Mesenchymal stem cell (in vitro differentiated cells and primary cell): ENCODE measurements around the gene TMEM175.
"Not testable (repeated sequence)": the region's sequence is repeated elsewhere in the genome, so short reads cannot be mapped to it uniquely, and the experiment has no call there.

ENCODE experiments used
- DNase-seq: peaks from one replicate; pipeline ENCODE4 v3.0.0-alpha.2; 2013
- H2AFZ ChIP-seq: one replicate; pipeline ENCODE4 v1.6.1; 2013; ENCODE audit warnings: low read depth, mild to moderate bottlenecking, control low read depth, inconsistent platforms, low read length, moderate library complexity
- H2AK5ac ChIP-seq: 2 replicates; pipeline ENCODE4 v1.6.1; 2013; ENCODE audit warnings: low read length, moderate library complexity, mild to moderate bottlenecking, inconsistent platforms; ENCODE audit not compliant: severe bottlenecking
- H2BK120ac ChIP-seq: one replicate; pipeline ENCODE4 v1.6.1; 2013; ENCODE audit warnings: low read depth, mild to moderate bottlenecking, inconsistent platforms, low read length, moderate library complexity
- H2BK12ac ChIP-seq, 2 experiments: one replicate each; pipeline ENCODE4 v1.6.1; 2013; ENCODE audit warnings: inconsistent platforms in 2 of 2, low read length in 2 of 2, mild to moderate bottlenecking in 2 of 2, moderate library complexity in 2 of 2, control low read depth in 1 of 2
- H2BK15ac ChIP-seq: one replicate; pipeline ENCODE4 v1.6.1; 2013; ENCODE audit warnings: mild to moderate bottlenecking, low read depth, inconsistent platforms; ENCODE audit not compliant: poor library complexity, severe bottlenecking
- H2BK5ac ChIP-seq: 2 replicates; pipeline ENCODE4 v1.6.1; 2013; ENCODE audit warnings: low read depth, mild to moderate bottlenecking, low read length, control low read depth, inconsistent platforms; ENCODE audit not compliant: poor library complexity, severe bottlenecking
- H3K14ac ChIP-seq, 2 experiments: one replicate each; pipeline ENCODE4 v1.6.1; 2013; ENCODE audit warnings: inconsistent platforms in 2 of 2, low read length in 2 of 2, control low read depth in 1 of 2, mild to moderate bottlenecking in 1 of 2, moderate library complexity in 1 of 2
- H3K18ac ChIP-seq, 2 experiments: one replicate each; pipeline ENCODE4 v1.6.1; 2013; ENCODE audit warnings: inconsistent platforms in 2 of 2, low read length in 2 of 2, control low read depth in 1 of 2, low read depth in 1 of 2, mild to moderate bottlenecking in 1 of 2
- H3K23ac ChIP-seq, 2 experiments: one replicate each; pipeline ENCODE4 v1.6.1; 2013; ENCODE audit warnings: inconsistent platforms in 2 of 2, low read length in 2 of 2, mild to moderate bottlenecking in 2 of 2, moderate library complexity in 2 of 2, control low read depth in 1 of 2
- H3K27ac ChIP-seq: 2 replicates; pipeline ENCODE4 v1.5.1; 2013; ENCODE audit warnings: mild to moderate bottlenecking, moderate library complexity, low read length, control low read depth, inconsistent platforms; ENCODE audit not compliant: poor library complexity, severe bottlenecking
- H3K27me3 ChIP-seq, 2 experiments: 2 replicates each; pipeline versions ENCODE4 v1.6.1 to v1.7.0; 2013; ENCODE audit warnings: low read length in 2 of 2, mild to moderate bottlenecking in 2 of 2, moderate library complexity in 2 of 2, control low read depth in 1 of 2, inconsistent platforms in 1 of 2; ENCODE audit not compliant: control insufficient read depth in 1 of 2, insufficient read depth in 1 of 2
- H3K36me3 ChIP-seq, 2 experiments: 2 replicates each; pipeline versions ENCODE4 v1.6.1 to v1.7.0; 2013; ENCODE audit warnings: low read length in 2 of 2, control low read depth in 1 of 2, inconsistent platforms in 1 of 2, low read depth in 1 of 2, mild to moderate bottlenecking in 1 of 2; ENCODE audit not compliant: insufficient read depth in 2 of 2, control insufficient read depth in 1 of 2
- H3K4ac ChIP-seq, 2 experiments: one replicate each; pipeline ENCODE4 v1.6.1; 2013; ENCODE audit warnings: inconsistent platforms in 2 of 2, low read length in 2 of 2, mild to moderate bottlenecking in 2 of 2, moderate library complexity in 2 of 2, control low read depth in 1 of 2, low read depth in 1 of 2
- H3K4me1 ChIP-seq: 2 replicates; pipeline ENCODE4 v1.6.1; 2013; ENCODE audit warnings: low read depth, low read length, control low read depth; ENCODE audit not compliant: control insufficient read depth, insufficient read depth
- H3K4me2 ChIP-seq: 2 replicates; pipeline ENCODE4 v1.6.1; 2013; ENCODE audit warnings: low read length, mild to moderate bottlenecking, inconsistent platforms; ENCODE audit not compliant: poor library complexity, severe bottlenecking
- H3K4me3 ChIP-seq, 2 experiments: 2 replicates each; pipeline versions ENCODE4 v1.5.1 to v1.7.0; 2013; ENCODE audit warnings: low read length in 2 of 2, mild to moderate bottlenecking in 2 of 2, control low read depth in 1 of 2, low read depth in 1 of 2; ENCODE audit not compliant: insufficient read depth in 1 of 2
- H3K79me1 ChIP-seq: replicated peaks from 2 replicates; pipeline ENCODE4 v1.6.1; 2013; ENCODE audit warnings: mild to moderate bottlenecking, control low read depth, low read length, inconsistent platforms; ENCODE audit not compliant: poor library complexity, severe bottlenecking
- H3K9ac ChIP-seq: 2 replicates; pipeline ENCODE4 v1.7.0; 2013; ENCODE audit warnings: mild to moderate bottlenecking, low read length, moderate library complexity
- H3K9me3 ChIP-seq: 2 replicates; pipeline ENCODE4 v1.7.0; 2013; ENCODE audit warnings: mild to moderate bottlenecking, low read length; ENCODE audit not compliant: control insufficient read depth
- H4K8ac ChIP-seq: one replicate; pipeline ENCODE4 v1.6.1; 2013; ENCODE audit warnings: inconsistent platforms, mild to moderate bottlenecking, low read length, moderate library complexity
- H4K91ac ChIP-seq: one replicate; pipeline ENCODE4 v1.6.1; 2013; ENCODE audit warnings: mild to moderate bottlenecking, low read length, inconsistent platforms
- WGBS: methylation state at CpG from one replicate; pipeline ENCODE4 v1.1.7; 2013; ENCODE audit warnings: mixed read lengths; 5-methylcytosine and 5-hydroxymethylcytosine counted together

TMEM175 gene

GRCh38 chr4:972651-973424, 40.6 kb downstream of the TMEM175 start:
- Histone ChIP-seq H3K9ac (peak overlapping the region; percentile 79), H2AK5ac (no peak overlapping the region), H3K4me1 (peaks cover 29% of the 10 kb centered on the region), H3K36me3 (peaks cover 6 to 25% of the 10 kb centered on the region in 2 experiments), H3K4ac (peak overlapping the region in 1 of 2 experiments; percentile 9), H3K27me3 (no peaks in the 10 kb centered on the region), H3K14ac (no peak overlapping the region), H2BK15ac (peak overlapping the region; percentile 20), H3K4me3 (peak overlapping the region; percentile 85 to 86), H3K4me2 (peak overlapping the region; percentile 80), H2BK5ac (no peak overlapping the region), H3K27ac (no peak overlapping the region), H4K91ac (peak overlapping the region; percentile 28), H3K79me1 (peaks cover 36% of the 10 kb centered on the region), H4K8ac (no peak overlapping the region), H3K9me3 (no peaks in the 10 kb centered on the region), H2BK120ac (no peak overlapping the region), H3K18ac (peak overlapping the region; percentile 63 to 70), H2BK12ac (peak overlapping the region in 1 of 2 experiments; percentile 57), H3K23ac (no peak overlapping the region), H2AFZ (peak overlapping the region; percentile 43)
- DNase-seq, result peak; percentile 28
- 2% methylated on average over 48 of the region's 65 CpGs for WGBS

GRCh38 chr4:973431-974397, 41.5 kb downstream of the TMEM175 start, which contains the start of gene DGKQ:
Gene DGKQ, minus strand, starts transcription at chr4:973569. Its CDS starts 87 bp downstream, at chr4:973482.
- Histone ChIP-seq H3K27me3 (no peaks in the 10 kb centered on the region), H2BK15ac (peak within 1 kb of the TSS; percentile 64), H3K4ac (peak within 1 kb of the TSS in 1 of 2 experiments; percentile 9), H3K9me3 (no peaks in the 10 kb centered on the region), H2BK120ac (no peak within 1 kb of the TSS), H4K8ac (peak within 1 kb of the TSS; percentile 85), H3K9ac (peak within 1 kb of the TSS; percentile 79), H3K4me1 (peaks cover 24% of the 10 kb centered on the region), H2AK5ac (no peak within 1 kb of the TSS), H4K91ac (peak within 1 kb of the TSS; percentile 61), H3K27ac (no peak within 1 kb of the TSS), H3K4me2 (peak within 1 kb of the TSS; percentile 80), H3K4me3 (peak within 1 kb of the TSS; percentile 85 to 86), H3K14ac (no peak within 1 kb of the TSS), H3K36me3 (peaks cover 6 to 17% of the 10 kb centered on the region in 2 experiments), H3K18ac (peak within 1 kb of the TSS; percentile 64 to 70), H2BK5ac (no peak within 1 kb of the TSS), H2BK12ac (peak within 1 kb of the TSS in 1 of 2 experiments; percentile 57), H3K79me1 (peaks cover 31% of the 10 kb centered on the region), H2AFZ (peak within 1 kb of the TSS; percentile 56), H3K23ac (no peak within 1 kb of the TSS)
- 52% methylated on average over 83 of the region's 123 CpGs for WGBS
- peak; percentile 78 for DNase-seq

- no peak overlapping the region for H4K8ac ChIP-seq
- no peaks in the 10 kb centered on the region for H3K9me3 ChIP-seq
- no peak overlapping the region for H2BK15ac ChIP-seq
- peaks cover 6 to 12% of the 10 kb centered on the region in 2 experiments for H3K36me3 ChIP-seq
- H3K4ac ChIP-seq, result no peak overlapping the region
- H3K4me1 ChIP-seq, result peaks cover 29% of the 10 kb centered on the region
- H4K91ac ChIP-seq, result no peak overlapping the region
- no peak overlapping the region for H2BK12ac ChIP-seq
- no peak overlapping the region for H2BK5ac ChIP-seq
- H2AFZ ChIP-seq, result no peak overlapping the region
- no peak overlapping the region for H3K4me2 ChIP-seq
- no peak overlapping the region for H3K9ac ChIP-seq
- H3K27me3 ChIP-seq, result no peaks in the 10 kb centered on the region
- no peak for DNase-seq
- peaks cover 28% of the 10 kb centered on the region for H3K79me1 ChIP-seq
- no peak overlapping the region for H3K4me3 ChIP-seq
- H3K27ac ChIP-seq, result no peak overlapping the region
- no peak overlapping the region for H2BK120ac ChIP-seq
- H3K14ac ChIP-seq, result no peak overlapping the region
- H2AK5ac ChIP-seq, result no peak overlapping the region
- H3K18ac ChIP-seq, result no peak overlapping the region
- H3K23ac ChIP-seq, result no peak overlapping the region
- WGBS, result over 99% methylated on average over 9 of the region's 9 CpGs
Measured at GRCh38 chr4:974668-975067, 42.4 kb downstream of the TMEM175 start.

- not testable (repeated sequence) for H3K9ac ChIP-seq, H3K4me3 ChIP-seq, H2BK5ac ChIP-seq, H4K91ac ChIP-seq, H2BK15ac ChIP-seq, DNase-seq, H4K8ac ChIP-seq, H2AK5ac ChIP-seq, H3K4me2 ChIP-seq, H3K14ac ChIP-seq, H2BK120ac ChIP-seq, H3K18ac ChIP-seq, H3K23ac ChIP-seq, H3K36me3 ChIP-seq, H3K4ac ChIP-seq, H2BK12ac ChIP-seq, H2AFZ ChIP-seq, H3K27ac ChIP-seq, H3K27me3 ChIP-seq, H3K9me3 ChIP-seq
- Histone ChIP-seq H3K79me1 (peaks cover 18% of the 10 kb centered on the region), H3K4me1 (peaks cover 29% of the 10 kb centered on the region)
- WGBS, result 100% methylated on average over 5 of the region's 25 CpGs
Measured at GRCh38 chr4:976016-976415, 43.8 kb downstream of the TMEM175 start.
